Smooth muscle cell (in vitro differentiated cells): Measurements from ENCODE around the gene SPATS2L. TPM values are rescaled to one million over a fixed set of nuclear protein-coding genes. Genes with fewer than 3 reads are reported as not detected.

Experiments used
- DNase-seq: peaks from one replicate; lab custom pipeline; 2025; ENCODE audit not compliant: unreplicated experiment; lab: John Stamatoyannopoulos, UW
- H2AFZ ChIP-seq: fragments of 200-600 bp; sonication (generic); 2 replicates; pipeline ENCODE4 v1.6.0; 2016; ENCODE audit warnings: antibody characterized with exemption, low read depth, mild to moderate bottlenecking
- H3F3A ChIP-seq: fragments of 200-600 bp; sonication (generic); 2 replicates; pipeline ENCODE4 v1.6.0; 2017; ENCODE audit warnings: antibody characterized with exemption, low read depth
- H3K27ac ChIP-seq: fragments of 200-600 bp; sonication (generic); 2 replicates; pipeline ENCODE4 v1.5.1; 2016; ENCODE audit warnings: low read depth, mild to moderate bottlenecking
- H3K27me3 ChIP-seq: fragments of 200-600 bp; sonication (generic); 2 replicates; pipeline ENCODE4 v1.6.1; 2016; ENCODE audit warnings: low read depth, mild to moderate bottlenecking
- H3K36me3 ChIP-seq: fragments of 200-600 bp; sonication (generic); 2 replicates; pipeline ENCODE4 v1.5.1; 2016; ENCODE audit warnings: low read depth
- H3K4me1 ChIP-seq: fragments of 200-600 bp; sonication (generic); 2 replicates; pipeline ENCODE4 v1.5.1; 2016; ENCODE audit warnings: low read depth
- H3K4me2 ChIP-seq: fragments of 200-600 bp; sonication (generic); 2 replicates; pipeline ENCODE4 v1.6.0; 2016; ENCODE audit warnings: mild to moderate bottlenecking
- H3K4me3 ChIP-seq: fragments of 200-600 bp; sonication (generic); 2 replicates; pipeline ENCODE4 v1.5.1; 2016; ENCODE audit warnings: mild to moderate bottlenecking
- H3K79me2 ChIP-seq: fragments of 200-600 bp; sonication (generic); 2 replicates; pipeline ENCODE4 v1.6.0; 2016; ENCODE audit warnings: low read depth, mild to moderate bottlenecking
- H3K9ac ChIP-seq: fragments of 200-600 bp; sonication (generic); 2 replicates; pipeline ENCODE4 v1.6.0; 2016; ENCODE audit warnings: low read depth
- H3K9me3 ChIP-seq: fragments of 200-600 bp; sonication (generic); replicated peaks from 2 replicates; pipeline ENCODE4 v1.5.1; 2016; ENCODE audit warnings: low read depth
- H4K20me1 ChIP-seq: fragments of 200-600 bp; sonication (generic); 2 replicates; pipeline ENCODE4 v1.6.0; 2016; ENCODE audit warnings: low read depth
- CTCF ChIP-seq: fragments of 200-600 bp; sonication (generic); IDR thresholded peaks from 2 replicates; pipeline ENCODE4 v1.5.1; 2017; ENCODE audit warnings: borderline replicate concordance, mild to moderate bottlenecking, antibody characterized with exemption; ENCODE audit not compliant: insufficient read depth, poor library complexity, severe bottlenecking
- WGBS: methylation state at CpG from one replicate; pipeline ENCODE4 v1.1.7; 2016; ENCODE audit warnings: low lambda C conversion rate; 5-methylcytosine and 5-hydroxymethylcytosine counted together
- polyA plus RNA-seq: library from polyadenylated mRNA; unstranded; fragments of >200 nt; fragmentation: Nextera tagmentation; extraction: Ambion mirVana; gene quantifications from 2 replicates; pipeline ENCODE4 v1.2.1, GENCODE V29; 2016
- total RNA-seq: library from RNA; depleted of rRNA; stranded (reverse); fragments of >200 nt; gene quantifications from 2 replicates; pipeline ENCODE4 v1.2.3, GENCODE V29; 2014

Gene SPATS2L
- total and polyA plus RNA-seq, 2 experiments from 2014 or later = 356 to 432 TPM

- no peak overlapping the region for H3K4me2 ChIP-seq
- peaks cover 98% of the 10 kb centered on the region for H3K79me2 ChIP-seq
- no peaks in the 10 kb centered on the region for H3K4me1 ChIP-seq
- peaks cover 15% of the 10 kb centered on the region for H3F3A ChIP-seq
- WGBS = 82% methylated on average over 3 of the region's 3 CpGs
- H3K9ac ChIP-seq = no peak overlapping the region
- H3K27ac ChIP-seq = peak overlapping the region; percentile 28
- no peaks in the 10 kb centered on the region for H3K27me3 ChIP-seq
- H4K20me1 ChIP-seq = peaks cover 94% of the 10 kb centered on the region
- no peak for DNase-seq
- H3K9me3 ChIP-seq = no peaks in the 10 kb centered on the region
- no peak overlapping the region for H3K4me3 ChIP-seq
- no peaks in the 10 kb centered on the region for H3K36me3 ChIP-seq
- no peak for TF ChIP-seq CTCF
- no peak overlapping the region for H2AFZ ChIP-seq
These were observed 58.1 kb downstream of the SPATS2L start for GRCh38 chr2:200364620-200365019.

GRCh38 chr2:200365209-200365608 lies 58.7 kb downstream of the SPATS2L start:
- DNase-seq = no peak
- H3K4me2 ChIP-seq = no peak overlapping the region
- WGBS = 82% methylated on average over 3 of the region's 3 CpGs
- no peaks in the 10 kb centered on the region for H3K9me3 ChIP-seq
- no peaks in the 10 kb centered on the region for H3K36me3 ChIP-seq
- no peak for TF ChIP-seq CTCF
- H4K20me1 ChIP-seq = peaks cover 94% of the 10 kb centered on the region
- no peaks in the 10 kb centered on the region for H3K27me3 ChIP-seq
- no peaks in the 10 kb centered on the region for H3K4me1 ChIP-seq
- H3K4me3 ChIP-seq = no peak overlapping the region
- H3K79me2 ChIP-seq = peaks cover 98% of the 10 kb centered on the region
- peak overlapping the region; percentile 10 for H3K27ac ChIP-seq
- no peak overlapping the region for H3K9ac ChIP-seq
- H3F3A ChIP-seq = peaks cover 15% of the 10 kb centered on the region
- no peak overlapping the region for H2AFZ ChIP-seq

- Histone ChIP-seq H3K4me2 (no peak overlapping the region), H3K9ac (no peak overlapping the region), H3K9me3 (no peaks in the 10 kb centered on the region), H3K36me3 (no peaks in the 10 kb centered on the region), H3K4me1 (no peaks in the 10 kb centered on the region), H3K27ac (peak overlapping the region; percentile 37), H3F3A (peaks cover 15% of the 10 kb centered on the region), H3K4me3 (no peak overlapping the region), H4K20me1 (peaks cover 94% of the 10 kb centered on the region), H3K27me3 (no peaks in the 10 kb centered on the region), H3K79me2 (peaks cover 100% of the 10 kb centered on the region), H2AFZ (no peak overlapping the region)
- no peak for TF ChIP-seq CTCF
- WGBS = 45% methylated on average over 2 of the region's 2 CpGs
- DNase-seq = no peak
These were observed 60.7 kb downstream of the SPATS2L start for GRCh38 chr2:200367155-200367554.

GRCh38 chr2:200369886-200370285 lies 63.4 kb downstream of the SPATS2L start:
- H3K4me1 ChIP-seq = no peaks in the 10 kb centered on the region
- H4K20me1 ChIP-seq = peaks cover 94% of the 10 kb centered on the region
- H3K36me3 ChIP-seq = no peaks in the 10 kb centered on the region
- H3K27me3 ChIP-seq = no peaks in the 10 kb centered on the region
- TF ChIP-seq CTCF = no peak
- 42% methylated on average over 2 of the region's 2 CpGs for WGBS
- no peak overlapping the region for H3K4me3 ChIP-seq
- H3K79me2 ChIP-seq = peaks cover 100% of the 10 kb centered on the region
- no peaks in the 10 kb centered on the region for H3K9me3 ChIP-seq
- peak overlapping the region; percentile 36 for H3K27ac ChIP-seq
- no peak for DNase-seq
- H3K4me2 ChIP-seq = no peak overlapping the region
- no peak overlapping the region for H3K9ac ChIP-seq
- H3F3A ChIP-seq = peaks cover 7% of the 10 kb centered on the region
- H2AFZ ChIP-seq = no peak overlapping the region
